Measurements from ENCODE around the gene PLEKHA6.

Gene PLEKHA6

GRCh38 chr1:204192589-204193352 lies 167.0 kb downstream of the PLEKHA6 start:
- H3K4me3 ChIP-seq (ENCODE audit: low read length) = no peak overlapping the region
- H3K4me1 ChIP-seq (ENCODE audit: control insufficient read depth, insufficient read depth, low read length) = peaks cover 2% of the 10 kb centered on the region; the same call in 1 of the 2 replicates
- no peak overlapping the region for H3K27ac ChIP-seq (ENCODE audit: low read length)
- H3K36me3 ChIP-seq (ENCODE audit: control insufficient read depth, insufficient read depth, low read length) = no peaks in the 10 kb centered on the region
- H3K9me3 ChIP-seq (ENCODE audit: control insufficient read depth, insufficient read depth, low read length) = no peaks in the 10 kb centered on the region
- WGBS (ENCODE audit: insufficient coverage, insufficient read length) = no CpG with 5 or more reads among the region's 3 CpGs
- no peak for DNase-seq (ENCODE audit: low read depth, low spot score)
- H3K27me3 ChIP-seq (ENCODE audit: control insufficient read depth, insufficient read depth, low read length) = peaks cover 4% of the 10 kb centered on the region; the same call in 1 of the 2 replicates

- H3K27me3 ChIP-seq (ENCODE audit: control insufficient read depth, insufficient read depth, low read length) = peaks cover 4% of the 10 kb centered on the region; the same call in 1 of the 2 replicates
- no peak overlapping the region for H3K27ac ChIP-seq (ENCODE audit: low read length)
- no CpG with 5 or more reads among the region's 2 CpGs for WGBS (ENCODE audit: insufficient coverage, insufficient read length)
- no peak for DNase-seq (ENCODE audit: low read depth, low spot score)
- H3K4me3 ChIP-seq (ENCODE audit: low read length) = no peak overlapping the region
- H3K36me3 ChIP-seq (ENCODE audit: control insufficient read depth, insufficient read depth, low read length) = no peaks in the 10 kb centered on the region
- H3K4me1 ChIP-seq (ENCODE audit: control insufficient read depth, insufficient read depth, low read length) = peaks cover 2% of the 10 kb centered on the region; the same call in 1 of the 2 replicates
- no peaks in the 10 kb centered on the region for H3K9me3 ChIP-seq (ENCODE audit: control insufficient read depth, insufficient read depth, low read length)
Measured at GRCh38 chr1:204192046-204192445, 167.7 kb downstream of the PLEKHA6 start.

- Histone ChIP-seq H3K36me3 (ENCODE audit: control insufficient read depth, insufficient read depth, low read length) (no peaks in the 10 kb centered on the region), H3K9me3 (ENCODE audit: control insufficient read depth, insufficient read depth, low read length) (no peaks in the 10 kb centered on the region), H3K27ac (ENCODE audit: low read length) (no peak overlapping the region), H3K4me1 (ENCODE audit: control insufficient read depth, insufficient read depth, low read length) (peaks cover 2% of the 10 kb centered on the region; the same call in 1 of the 2 replicates), H3K4me3 (ENCODE audit: low read length) (no peak overlapping the region), H3K27me3 (ENCODE audit: control insufficient read depth, insufficient read depth, low read length) (peaks cover 4% of the 10 kb centered on the region; the same call in 1 of the 2 replicates)
- no peak for DNase-seq (ENCODE audit: low read depth, low spot score)
- WGBS (ENCODE audit: insufficient coverage, insufficient read length) = no CpG with 5 or more reads among the region's 7 CpGs
Measured at GRCh38 chr1:204191456-204191855, 168.3 kb downstream of the PLEKHA6 start.

- Histone ChIP-seq H3K36me3 (ENCODE audit: control insufficient read depth, insufficient read depth, low read length) (no peaks in the 10 kb centered on the region), H3K4me3 (ENCODE audit: low read length) (peak overlapping the region; percentile 2; the same call in 1 of the 2 replicates), H3K9me3 (ENCODE audit: control insufficient read depth, insufficient read depth, low read length) (no peaks in the 10 kb centered on the region), H3K27ac (ENCODE audit: low read length) (no peak overlapping the region), H3K27me3 (ENCODE audit: control insufficient read depth, insufficient read depth, low read length) (peaks cover 4% of the 10 kb centered on the region; the same call in 1 of the 2 replicates), H3K4me1 (ENCODE audit: control insufficient read depth, insufficient read depth, low read length) (peaks cover 2% of the 10 kb centered on the region; the same call in 1 of the 2 replicates)
- no peak for DNase-seq (ENCODE audit: low read depth, low spot score)
- no CpG with 5 or more reads among the region's 44 CpGs for WGBS (ENCODE audit: insufficient coverage, insufficient read length)
Measured at GRCh38 chr1:204190212-204191211, 169.2 kb downstream of the PLEKHA6 start.

GRCh38 chr1:204188959-204189639 lies 170.6 kb downstream of the PLEKHA6 start:
- no peak for DNase-seq (ENCODE audit: low read depth, low spot score)
- no peaks in the 10 kb centered on the region for H3K9me3 ChIP-seq (ENCODE audit: control insufficient read depth, insufficient read depth, low read length)
- H3K4me3 ChIP-seq (ENCODE audit: low read length) = no peak overlapping the region
- H3K4me1 ChIP-seq (ENCODE audit: control insufficient read depth, insufficient read depth, low read length) = no peaks in the 10 kb centered on the region
- no CpG with 5 or more reads among the region's 11 CpGs for WGBS (ENCODE audit: insufficient coverage, insufficient read length)
- H3K27ac ChIP-seq (ENCODE audit: low read length) = no peak overlapping the region
- peaks cover 4% of the 10 kb centered on the region; the same call in 1 of the 2 replicates for H3K27me3 ChIP-seq (ENCODE audit: control insufficient read depth, insufficient read depth, low read length)
- no peaks in the 10 kb centered on the region for H3K36me3 ChIP-seq (ENCODE audit: control insufficient read depth, insufficient read depth, low read length)

GRCh38 chr1:204186597-204186996 lies 173.1 kb downstream of the PLEKHA6 start:
- Histone ChIP-seq H3K27me3 (ENCODE audit: control insufficient read depth, insufficient read depth, low read length) (peaks cover 4% of the 10 kb centered on the region; the same call in 1 of the 2 replicates), H3K9me3 (ENCODE audit: control insufficient read depth, insufficient read depth, low read length) (no peaks in the 10 kb centered on the region), H3K4me3 (ENCODE audit: low read length) (no peak overlapping the region), H3K36me3 (ENCODE audit: control insufficient read depth, insufficient read depth, low read length) (no peaks in the 10 kb centered on the region), H3K27ac (ENCODE audit: low read length) (no peak overlapping the region), H3K4me1 (ENCODE audit: control insufficient read depth, insufficient read depth, low read length) (no peaks in the 10 kb centered on the region)
- no CpG with 5 or more reads among the region's 10 CpGs for WGBS (ENCODE audit: insufficient coverage, insufficient read length)
- no peak for DNase-seq (ENCODE audit: low read depth, low spot score)

GRCh38 chr1:204181116-204181515 lies 178.6 kb downstream of the PLEKHA6 start:
- Histone ChIP-seq H3K4me3 (ENCODE audit: low read length) (no peak overlapping the region), H3K9me3 (ENCODE audit: control insufficient read depth, insufficient read depth, low read length) (no peaks in the 10 kb centered on the region), H3K27ac (ENCODE audit: low read length) (no peak overlapping the region), H3K36me3 (ENCODE audit: control insufficient read depth, insufficient read depth, low read length) (no peaks in the 10 kb centered on the region), H3K4me1 (ENCODE audit: control insufficient read depth, insufficient read depth, low read length) (no peaks in the 10 kb centered on the region), H3K27me3 (ENCODE audit: control insufficient read depth, insufficient read depth, low read length) (no peaks in the 10 kb centered on the region)
- WGBS (ENCODE audit: insufficient coverage, insufficient read length) = no CpG with 5 or more reads among the region's 1 CpG
- no peak for DNase-seq (ENCODE audit: low read depth, low spot score)

GRCh38 chr1:204180133-204180532 lies 179.6 kb downstream of the PLEKHA6 start:
- H3K36me3 ChIP-seq (ENCODE audit: control insufficient read depth, insufficient read depth, low read length) = no peaks in the 10 kb centered on the region
- no peak for DNase-seq (ENCODE audit: low read depth, low spot score)
- no peaks in the 10 kb centered on the region for H3K9me3 ChIP-seq (ENCODE audit: control insufficient read depth, insufficient read depth, low read length)
- H3K4me1 ChIP-seq (ENCODE audit: control insufficient read depth, insufficient read depth, low read length) = no peaks in the 10 kb centered on the region
- no peak overlapping the region for H3K27ac ChIP-seq (ENCODE audit: low read length)
- no CpG with 5 or more reads among the region's 6 CpGs for WGBS (ENCODE audit: insufficient coverage, insufficient read length)
- H3K27me3 ChIP-seq (ENCODE audit: control insufficient read depth, insufficient read depth, low read length) = no peaks in the 10 kb centered on the region
- no peak overlapping the region for H3K4me3 ChIP-seq (ENCODE audit: low read length)

- Histone ChIP-seq H3K27me3 (ENCODE audit: control insufficient read depth, insufficient read depth, low read length) (no peaks in the 10 kb centered on the region), H3K27ac (ENCODE audit: low read length) (no peak overlapping the region), H3K9me3 (ENCODE audit: control insufficient read depth, insufficient read depth, low read length) (no peaks in the 10 kb centered on the region), H3K36me3 (ENCODE audit: control insufficient read depth, insufficient read depth, low read length) (no peaks in the 10 kb centered on the region), H3K4me3 (ENCODE audit: low read length) (no peak overlapping the region), H3K4me1 (ENCODE audit: control insufficient read depth, insufficient read depth, low read length) (no peaks in the 10 kb centered on the region)
- DNase-seq (ENCODE audit: low read depth, low spot score) = no peak
- WGBS (ENCODE audit: insufficient coverage, insufficient read length) = no CpG with 5 or more reads among the region's 7 CpGs
Measured at GRCh38 chr1:204178487-204179281, 181.0 kb downstream of the PLEKHA6 start.

Measured in iPS DF 6.9 (cell line).